Retinal pigment epithelial cell (primary cell): Measurements from ENCODE around the gene ZNF646.

ENCODE experiments used
- DNase-seq: peaks from one replicate; pipeline ENCODE4 v3.0.0-alpha.2; 2010; ENCODE audit warnings: low read depth
- H3K4me3 ChIP-seq: 2 replicates; pipeline ENCODE4 v1.5.1; 2011; ENCODE audit warnings: mild to moderate bottlenecking, low read length, control low read depth, moderate library complexity
- CTCF ChIP-seq: conservative IDR thresholded peaks from 2 replicates; pipeline ENCODE4 v1.5.1; 2011; ENCODE audit warnings: low read depth, low read length, control low read depth, inconsistent platforms

Gene ZNF646

GRCh38 chr16:31085873-31086628 lies 11.8 kb downstream of the ZNF646 start:
- no peak overlapping the region for H3K4me3 ChIP-seq
- no peak for TF ChIP-seq CTCF
- no peak for DNase-seq

- no peak for TF ChIP-seq CTCF
- no peak overlapping the region for H3K4me3 ChIP-seq
- DNase-seq: no peak
Measured at GRCh38 chr16:31086629-31086906, 12.3 kb downstream of the ZNF646 start.

- no peak for TF ChIP-seq CTCF
- no peak overlapping the region for H3K4me3 ChIP-seq
- no peak for DNase-seq
Measured at GRCh38 chr16:31087481-31087880, 13.3 kb downstream of the ZNF646 start.

GRCh38 chr16:31087971-31088370 lies 13.7 kb downstream of the ZNF646 start:
- TF ChIP-seq CTCF: no peak
- H3K4me3 ChIP-seq: no peak overlapping the region

GRCh38 chr16:31088459-31089183 lies 14.4 kb downstream of the ZNF646 start, which contains the start of gene PRSS53:
TSS of gene PRSS53 (minus strand) at chr16:31088943. CDS start at chr16:31088809, 134 bp downstream.
- TF ChIP-seq CTCF: no peak
- H3K4me3 ChIP-seq: no peak within 1 kb of the TSS
- no peak for DNase-seq

More at GRCh38 chr16:31087971-31088370, 13.7 kb downstream of the ZNF646 start:
- DNase-seq: no peak

- no peak for TF ChIP-seq CTCF
- no peak overlapping the region for H3K4me3 ChIP-seq
- DNase-seq: no peak
Measured at GRCh38 chr16:31089199-31089598, 15.0 kb downstream of the ZNF646 start.

GRCh38 chr16:31090540-31090939 lies 16.3 kb downstream of the ZNF646 start:
- TF ChIP-seq CTCF: no peak
- DNase-seq: no peak
- H3K4me3 ChIP-seq: no peak overlapping the region
